Skin epidermis (tissue), 12 donors: Measurements from ENCODE around the gene ZNF8.

Source experiments
- H3K27ac ChIP-seq, 21 experiments: fragments of 200-600 bp; sonication (generic) in 11 of 21; one replicate each; pipeline ENCODE4 v1.5.0; 2020; ENCODE audit warnings: mild to moderate bottlenecking in 3 of 21, inconsistent platforms in 2 of 21, moderate library complexity in 2 of 21
- H3K4me3 ChIP-seq, 7 experiments: fragments of 200-600 bp; sonication (generic) in 2 of 7; one replicate each; pipeline ENCODE4 v1.5.0; 2020; ENCODE audit warnings: inconsistent platforms in 2 of 7, mild to moderate bottlenecking in 2 of 7, moderate library complexity in 1 of 7

Gene ZNF8

DNA sequence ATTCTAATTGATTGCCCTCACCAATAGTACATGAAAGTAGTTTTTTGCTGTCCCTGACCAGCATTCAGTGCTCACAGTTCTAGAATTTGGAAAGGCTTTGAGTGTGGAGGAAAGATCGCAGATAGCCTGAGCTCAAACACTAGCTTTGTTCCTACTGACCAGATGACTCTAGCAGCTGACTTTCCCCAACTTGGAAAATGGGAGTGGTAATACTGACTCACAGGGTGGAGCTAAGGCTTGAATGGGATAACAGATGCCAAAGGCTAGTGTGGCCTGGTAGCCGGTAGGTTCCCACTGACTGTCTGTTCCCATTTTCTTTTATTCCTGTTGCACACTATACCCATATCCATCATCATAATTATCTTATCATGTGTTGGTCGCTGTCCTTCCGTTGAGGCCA is 51.7 kb downstream of the ZNF8 start:
- peak overlapping the region in 2 of 21 experiments; percentile 22 to 58 for H3K27ac ChIP-seq

DNA sequence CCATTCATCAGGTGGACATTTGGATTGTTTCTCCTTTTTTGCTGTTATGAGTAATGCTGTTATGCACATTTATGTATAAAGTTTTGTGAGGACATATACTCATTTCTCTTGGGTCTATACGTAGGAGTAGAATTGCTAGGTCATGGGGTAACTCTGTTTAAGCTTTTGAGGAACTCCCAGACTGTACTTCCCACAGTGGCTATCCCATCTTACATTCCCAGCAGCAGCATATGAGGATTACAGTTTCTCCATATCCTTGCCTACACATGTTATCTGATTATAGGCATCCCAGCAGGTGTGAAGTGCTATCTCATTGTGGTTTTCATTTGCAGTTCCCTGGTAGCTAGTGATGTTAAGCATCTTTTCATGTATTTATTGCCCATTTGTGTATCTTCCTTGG is 53.9 kb downstream of the ZNF8 start:
- Histone ChIP-seq H3K27ac (no peak overlapping the region), H3K4me3 (no peak overlapping the region)

More for the DNA sequence above, 51.7 kb downstream of the ZNF8 start:
- H3K4me3 ChIP-seq = no peak overlapping the region

DNA sequence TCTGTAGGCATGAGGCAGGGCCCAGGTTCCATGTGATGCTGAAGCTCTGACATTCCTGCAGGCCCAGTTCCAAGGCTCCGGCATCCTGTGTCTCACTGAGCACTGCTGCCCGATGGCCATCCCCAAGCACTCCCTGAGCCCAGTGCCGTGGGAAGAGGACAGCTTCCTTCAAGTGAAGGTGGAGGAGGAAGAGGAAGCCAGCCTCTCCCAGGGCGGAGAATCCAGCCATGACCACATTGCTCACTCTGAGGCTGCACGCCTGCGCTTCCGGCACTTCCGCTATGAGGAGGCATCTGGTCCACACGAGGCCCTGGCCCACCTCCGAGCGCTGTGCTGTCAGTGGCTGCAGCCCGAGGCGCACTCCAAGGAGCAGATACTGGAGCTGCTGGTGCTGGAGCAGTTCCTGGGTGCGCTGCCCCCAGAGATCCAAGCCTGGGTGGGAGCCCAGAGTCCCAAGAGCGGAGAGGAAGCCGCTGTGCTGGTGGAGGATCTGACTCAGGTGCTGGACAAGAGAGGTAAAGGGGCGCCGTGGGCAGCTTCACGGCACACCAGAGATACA is 56.0 kb downstream of the ZNF8 start:
- no peak overlapping the region for H3K27ac ChIP-seq
- no peak overlapping the region for H3K4me3 ChIP-seq

DNA sequence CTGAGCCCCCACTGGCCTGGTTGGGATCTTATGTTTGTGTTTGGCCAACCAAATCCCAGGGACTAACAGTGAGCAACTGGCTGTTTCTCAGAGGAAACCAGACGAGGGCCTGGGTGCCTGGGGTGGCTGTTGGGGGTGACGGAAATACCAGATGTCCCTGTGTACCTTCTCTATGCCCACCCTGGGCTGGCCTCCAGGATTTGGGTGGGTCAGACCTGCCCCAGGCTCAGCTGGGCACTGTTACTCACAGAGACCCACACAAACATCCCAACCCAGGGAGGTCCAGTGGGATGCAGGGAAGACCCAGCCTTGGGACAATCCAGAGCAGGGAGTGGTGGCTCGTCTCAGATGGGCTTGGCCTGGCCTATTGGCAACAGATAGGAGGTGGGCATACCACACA is 56.9 kb downstream of the ZNF8 start:
- no peak overlapping the region for H3K27ac ChIP-seq
- H3K4me3 ChIP-seq = no peak overlapping the region

DNA sequence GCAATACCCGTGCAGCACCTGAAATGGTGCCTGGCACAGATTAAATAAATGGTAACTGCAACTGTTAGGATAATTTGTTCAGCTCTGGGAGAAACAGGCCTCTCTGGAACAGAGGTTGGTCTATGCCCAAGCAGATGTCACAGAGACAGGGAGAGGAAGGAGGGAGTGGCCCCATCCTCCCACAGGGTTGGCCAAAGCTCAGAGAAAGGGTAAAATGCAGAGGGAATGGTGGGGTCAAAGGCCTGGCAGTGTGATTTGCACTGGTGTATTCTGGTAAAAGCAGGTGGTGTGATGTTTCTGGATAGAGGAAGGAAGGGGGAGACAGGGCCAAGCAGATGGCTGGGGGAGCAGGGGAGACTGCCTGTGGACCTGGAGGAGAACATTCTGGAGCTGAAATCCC is 57.5 kb downstream of the ZNF8 start:
- Histone ChIP-seq H3K27ac (no peak overlapping the region), H3K4me3 (no peak overlapping the region)

DNA sequence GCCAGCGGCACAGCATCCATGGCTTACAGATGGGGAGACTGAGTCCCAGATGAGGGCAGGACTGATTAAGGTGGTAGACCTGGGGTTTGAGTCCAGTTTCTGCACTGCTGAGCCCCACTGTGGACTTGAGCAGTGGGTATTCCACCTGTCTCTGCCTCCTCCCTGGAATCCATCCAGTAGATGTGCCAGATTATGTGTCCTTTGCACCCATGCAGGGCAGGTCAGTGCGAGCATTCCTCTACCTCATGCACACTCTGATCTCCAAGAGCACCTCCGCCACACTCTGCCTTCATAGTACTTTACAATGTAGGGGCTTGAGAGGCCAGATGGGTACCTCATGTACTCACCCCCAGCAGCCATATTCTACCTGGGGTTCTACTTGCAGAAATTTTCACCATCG is 58.1 kb downstream of the ZNF8 start:
- no peak overlapping the region for H3K27ac ChIP-seq
- no peak overlapping the region for H3K4me3 ChIP-seq

DNA sequence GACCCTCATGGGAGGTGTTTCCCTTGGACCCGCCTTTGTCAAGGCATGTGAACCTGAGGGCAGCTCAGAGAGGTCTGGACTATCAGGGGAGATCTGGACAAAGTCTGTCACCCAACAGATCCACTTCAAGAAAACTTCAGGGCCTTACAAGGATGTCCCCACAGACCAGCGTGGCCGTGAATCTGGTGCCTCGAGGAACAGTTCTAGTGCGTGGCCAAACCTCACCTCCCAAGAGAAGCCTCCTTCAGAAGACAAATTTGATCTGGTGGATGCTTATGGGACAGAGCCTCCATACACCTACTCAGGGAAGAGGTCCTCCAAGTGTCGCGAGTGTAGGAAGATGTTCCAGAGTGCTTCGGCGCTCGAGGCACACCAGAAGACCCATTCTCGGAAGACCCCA is 59.6 kb downstream of the ZNF8 start:
- Histone ChIP-seq H3K27ac (no peak overlapping the region), H3K4me3 (no peak overlapping the region)

DNA sequence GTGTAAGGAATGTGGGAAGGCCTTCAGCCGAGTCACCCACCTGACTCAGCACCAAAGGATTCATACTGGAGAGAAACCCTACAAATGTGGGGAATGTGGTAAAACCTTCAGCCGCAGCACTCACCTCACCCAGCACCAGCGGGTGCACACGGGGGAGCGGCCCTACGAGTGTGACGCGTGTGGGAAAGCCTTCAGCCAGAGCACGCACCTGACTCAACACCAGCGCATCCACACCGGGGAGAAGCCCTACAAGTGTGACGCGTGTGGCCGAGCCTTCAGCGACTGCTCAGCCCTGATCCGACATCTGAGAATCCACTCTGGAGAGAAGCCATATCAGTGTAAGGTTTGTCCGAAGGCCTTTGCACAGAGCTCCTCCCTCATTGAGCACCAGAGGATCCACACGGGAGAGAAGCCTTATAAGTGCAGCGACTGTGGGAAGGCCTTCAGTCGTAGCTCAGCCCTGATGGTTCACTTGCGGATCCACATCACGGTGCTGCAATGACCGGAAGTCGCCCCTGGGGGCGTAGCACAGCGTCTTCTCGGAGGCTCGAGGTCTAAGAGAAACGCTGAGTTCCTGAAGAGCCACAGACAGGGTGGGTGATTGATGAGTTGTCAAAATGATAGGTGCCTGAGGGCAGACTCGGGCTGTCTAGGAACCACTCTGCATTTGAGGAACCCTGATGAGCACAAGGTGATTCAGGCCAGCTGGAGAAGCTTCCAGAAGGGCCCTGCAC is 60.2 kb downstream of the ZNF8 start:
- Histone ChIP-seq H3K27ac (no peak overlapping the region), H3K4me3 (no peak overlapping the region)

DNA sequence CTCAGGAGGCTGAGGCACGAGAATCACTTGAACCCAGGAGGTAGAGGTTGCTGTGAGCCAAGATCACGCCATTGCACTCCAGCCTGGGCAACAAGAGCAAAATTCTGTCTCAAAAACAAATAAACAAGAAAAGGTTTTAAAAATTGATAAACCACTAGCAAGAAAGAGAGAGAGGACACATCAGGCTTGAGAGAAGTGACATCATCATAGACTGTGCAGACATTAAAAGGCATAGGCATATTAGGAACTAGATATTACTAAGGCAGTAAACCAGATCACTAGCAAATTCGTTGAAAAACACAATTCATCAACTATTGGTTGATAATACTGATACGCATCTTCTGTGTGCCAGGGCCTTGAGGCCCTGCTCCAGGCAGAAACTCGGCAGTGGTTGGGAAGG is 66.8 kb downstream of the ZNF8 start:
- no peak overlapping the region for H3K4me3 ChIP-seq
- no peak overlapping the region for H3K27ac ChIP-seq

DNA sequence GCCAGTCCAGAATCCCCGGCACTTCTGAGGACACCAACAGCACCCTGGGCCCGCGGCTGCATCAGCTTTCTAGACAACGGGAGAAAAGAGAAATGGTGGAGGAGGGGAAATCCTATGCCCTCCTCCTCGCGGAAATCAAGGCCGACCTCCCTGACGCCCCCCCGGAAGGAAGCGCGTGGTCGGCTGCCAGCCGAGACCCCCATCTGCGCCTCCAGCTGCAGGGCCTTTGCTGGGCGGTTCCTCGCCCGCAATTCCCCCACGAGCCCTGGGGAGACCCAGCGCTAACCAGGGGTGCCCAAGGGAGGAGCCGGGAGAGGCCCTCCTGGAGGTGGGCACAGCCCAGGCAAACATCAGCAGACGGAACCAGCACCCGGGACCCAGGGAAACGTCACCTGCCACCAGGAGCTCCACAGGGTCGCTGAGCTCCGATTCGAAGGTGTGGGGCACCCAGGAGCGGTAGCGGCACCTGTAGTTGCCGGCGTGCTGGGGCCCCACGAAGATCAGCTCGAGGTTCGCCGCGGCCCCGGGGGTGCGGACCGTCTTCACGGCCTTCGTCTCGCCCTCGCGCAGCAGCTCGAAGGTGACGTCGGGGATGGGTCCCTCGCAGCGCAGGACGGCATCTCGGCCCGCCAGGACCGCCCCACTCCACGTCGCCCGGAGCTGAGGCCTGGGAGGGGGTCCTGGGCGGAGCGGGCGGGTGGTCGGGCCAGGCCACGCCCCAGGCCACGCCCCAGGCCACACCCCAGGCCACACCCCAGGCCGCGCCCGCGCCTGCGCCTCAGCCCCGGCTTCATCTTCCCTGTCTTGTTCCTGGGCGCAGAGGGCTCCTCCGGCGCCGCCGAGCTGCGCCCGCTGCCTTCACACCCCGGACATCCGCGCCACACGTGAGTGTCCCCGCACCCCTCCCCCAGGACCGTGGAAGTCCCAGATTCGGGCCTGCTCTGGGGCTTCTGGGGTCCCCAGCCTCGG is 68.5 kb downstream of the ZNF8 start:
- Histone ChIP-seq H3K27ac (peak overlapping the region; percentile 8 to 84 (median 75)), H3K4me3 (peak overlapping the region; percentile 52 to 78 (median 57))

DNA sequence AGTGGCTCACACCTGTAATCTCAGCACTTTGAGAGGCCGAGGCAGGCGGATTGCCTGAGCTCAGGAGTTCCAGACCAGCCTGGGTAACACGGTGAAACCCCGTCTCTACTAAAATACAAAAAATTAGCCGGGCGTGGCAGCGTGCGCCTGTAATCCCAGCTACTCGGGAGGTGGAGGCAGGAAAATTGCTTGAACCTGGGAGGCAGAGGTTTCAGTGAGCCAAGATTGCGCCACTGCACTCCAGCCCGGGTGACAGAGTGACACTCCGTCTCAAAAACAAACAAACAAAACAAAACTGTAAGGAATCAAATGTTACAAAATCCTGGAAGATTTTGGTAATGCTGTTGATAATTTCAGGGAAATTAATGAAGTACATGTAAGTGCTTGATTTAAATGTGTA is 69.3 kb downstream of the ZNF8 start:
- Histone ChIP-seq H3K27ac (peak overlapping the region in 12 of 21 experiments; percentile 5 to 83 (median 46)), H3K4me3 (peak overlapping the region; percentile 52 to 78 (median 57))

DNA sequence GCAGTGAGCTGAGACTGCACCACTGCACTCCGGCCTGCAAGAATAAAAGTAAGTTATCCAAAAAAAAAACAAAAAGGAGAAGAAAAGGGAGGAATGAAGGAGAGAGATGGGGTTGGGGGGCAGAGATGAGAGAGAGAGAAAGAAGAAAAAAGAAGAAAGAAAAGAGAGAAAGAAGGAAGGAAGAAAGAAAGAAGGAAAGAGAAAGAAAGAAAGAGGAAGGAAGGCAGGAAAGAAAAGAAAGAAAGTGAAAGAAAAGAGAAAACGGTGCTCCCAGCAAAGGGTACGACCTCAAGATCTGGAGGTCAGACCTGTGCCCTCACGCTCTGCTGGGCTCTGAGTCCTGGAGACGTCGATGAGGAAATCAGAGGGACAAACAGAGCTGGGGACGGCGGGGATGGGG is 70.8 kb downstream of the ZNF8 start:
- H3K4me3 ChIP-seq = no peak overlapping the region
- H3K27ac ChIP-seq = no peak overlapping the region

DNA sequence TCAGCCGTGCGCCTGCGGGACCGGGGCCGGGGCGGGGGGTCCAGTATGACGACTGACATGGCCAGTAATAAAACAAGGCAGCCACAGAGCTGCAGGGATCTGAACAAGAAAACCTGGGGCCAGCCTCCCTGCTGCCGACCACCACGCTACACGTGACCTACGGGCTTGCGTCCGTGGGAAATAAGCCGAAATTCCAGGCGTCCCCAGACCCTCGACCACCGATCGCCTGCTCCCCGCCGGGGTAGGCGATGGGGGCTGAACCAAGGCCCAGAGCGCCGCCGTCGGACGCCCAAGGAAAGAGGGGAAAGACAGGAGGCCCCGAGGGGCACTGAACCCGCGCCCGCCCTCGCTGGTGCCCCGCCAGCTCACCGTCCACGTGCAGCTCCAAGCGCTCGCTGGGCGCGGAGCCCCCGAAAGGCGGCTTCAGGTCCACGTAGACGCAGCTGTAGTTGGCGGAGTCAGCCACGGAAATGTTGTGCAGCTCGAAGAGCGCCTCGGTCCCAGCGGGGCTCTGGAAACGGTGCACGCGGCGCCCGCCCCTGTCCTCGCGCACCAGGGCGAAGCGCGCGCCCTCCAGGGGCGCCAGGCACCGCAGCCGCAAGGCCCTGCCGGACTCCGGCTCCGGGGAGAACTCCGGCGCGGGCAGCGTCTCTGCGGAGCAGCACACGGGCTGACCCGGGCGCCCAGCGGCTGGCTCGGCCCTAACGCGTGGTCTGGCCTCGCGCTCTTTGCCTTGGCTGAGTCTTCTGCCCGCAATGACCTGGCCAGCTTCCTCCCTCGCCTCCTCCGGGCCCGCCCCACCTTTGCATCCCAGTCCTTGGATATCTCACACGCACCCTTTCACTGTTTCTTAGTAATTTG is 71.5 kb downstream of the ZNF8 start:
- Histone ChIP-seq H3K4me3 (no peak overlapping the region), H3K27ac (no peak overlapping the region)

DNA sequence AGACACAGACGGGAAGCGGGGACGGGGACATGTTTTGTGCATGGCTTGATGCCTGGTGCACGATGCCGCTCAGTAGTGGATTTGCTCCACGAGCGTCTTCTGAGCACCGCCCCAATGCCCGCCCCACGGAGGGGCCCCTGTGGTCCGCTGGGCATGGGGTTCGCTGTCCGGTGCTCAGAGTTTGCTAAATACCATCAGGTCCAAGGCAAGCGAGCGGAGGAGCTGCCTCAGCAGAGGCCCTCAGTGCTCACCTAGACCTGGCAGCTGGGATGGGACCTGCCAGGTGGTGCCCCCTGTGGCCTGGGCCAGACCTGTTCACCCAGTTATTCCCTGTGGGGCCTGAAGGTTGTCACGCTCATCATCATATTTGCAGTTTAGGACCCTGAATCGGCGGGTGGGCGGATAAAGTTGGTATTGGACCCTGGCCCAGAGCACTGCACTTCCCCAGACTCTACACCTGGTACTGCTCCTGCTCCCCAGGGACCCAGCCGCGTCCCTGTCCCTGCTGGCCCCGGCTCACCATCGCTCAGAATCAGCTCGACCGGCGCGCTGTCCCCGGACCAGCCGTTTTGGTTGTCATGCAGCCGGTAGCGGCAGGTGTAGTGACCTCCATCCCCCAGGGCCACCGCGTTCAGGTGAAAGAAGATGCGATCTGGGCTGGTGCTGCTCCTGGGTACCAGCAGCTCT is 72.3 kb downstream of the ZNF8 start:
- Histone ChIP-seq H3K27ac (no peak overlapping the region), H3K4me3 (no peak overlapping the region)

DNA sequence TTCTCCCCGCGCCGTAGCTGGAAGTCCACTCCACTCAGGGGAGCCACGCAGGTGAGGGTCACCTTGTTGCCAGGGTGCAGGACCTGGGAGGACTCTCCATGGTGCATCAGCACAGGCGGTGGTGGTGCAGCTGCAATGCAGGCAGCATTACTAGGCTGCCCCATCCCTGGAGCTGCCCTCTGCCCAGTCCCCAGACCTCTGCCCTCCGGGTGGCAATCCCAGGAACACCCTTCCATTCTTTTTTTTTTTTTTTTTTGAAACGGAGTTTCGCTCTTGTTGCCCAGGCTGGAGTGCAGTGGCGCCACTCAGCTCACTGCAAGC is 72.8 kb downstream of the ZNF8 start:
- Histone ChIP-seq H3K27ac (no peak overlapping the region), H3K4me3 (no peak overlapping the region)

DNA sequence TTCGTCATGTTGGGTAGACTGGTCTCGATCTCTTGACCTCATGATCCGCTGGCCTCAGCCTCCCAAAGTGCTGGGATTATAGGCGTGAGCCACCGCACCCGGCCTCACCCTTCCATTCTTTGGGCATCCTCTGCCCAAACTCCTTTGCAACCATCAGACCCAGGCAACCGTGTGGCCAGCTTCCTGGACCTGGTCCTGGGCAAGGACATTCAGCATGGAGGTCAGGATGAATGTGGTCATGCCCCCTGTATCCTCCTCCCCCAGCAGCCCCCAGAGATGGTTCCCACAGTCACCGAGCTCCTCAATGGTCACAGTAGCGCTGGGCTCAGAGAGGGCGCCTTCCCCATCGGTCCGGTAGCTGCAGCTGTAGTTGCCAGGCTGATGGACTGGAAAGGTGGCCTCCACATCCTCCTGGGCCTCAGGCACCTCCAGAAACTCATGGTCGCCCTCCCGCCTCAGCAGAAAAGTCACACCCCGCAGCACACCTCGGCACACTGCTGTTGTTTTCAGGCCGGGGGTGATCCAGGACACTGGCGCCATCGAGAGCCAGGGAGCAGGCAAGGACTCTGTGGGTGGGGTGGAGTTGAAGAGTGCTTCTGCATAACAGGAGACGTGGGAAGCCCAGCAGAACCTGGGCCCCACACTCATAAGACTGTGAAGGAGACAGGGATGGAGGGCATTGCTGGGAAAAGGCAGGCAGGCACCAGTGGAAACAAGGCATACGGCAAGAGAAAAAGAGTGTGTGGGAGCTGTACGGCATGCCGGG is 73.4 kb downstream of the ZNF8 start:
- Histone ChIP-seq H3K4me3 (no peak overlapping the region), H3K27ac (no peak overlapping the region)
